ENCODE results near the gene RASL12.

DNA sequence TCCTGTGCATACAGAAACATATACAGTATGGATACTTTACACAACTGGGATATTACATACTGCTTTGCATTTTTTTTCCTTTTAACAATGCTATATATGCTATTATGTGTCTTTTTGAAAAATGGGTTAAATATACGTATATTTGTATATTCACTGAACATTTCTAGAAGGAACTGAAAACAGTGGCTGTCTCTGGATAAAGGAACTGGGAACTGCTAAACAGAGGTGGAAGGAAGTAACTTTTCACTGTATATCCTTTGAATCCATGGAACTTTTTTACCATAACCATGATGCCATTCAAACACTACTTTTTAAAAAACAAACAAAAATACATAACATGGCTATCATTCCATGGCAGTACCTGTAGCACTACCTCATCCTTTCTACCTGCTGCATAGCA is 40.2 kb downstream of the RASL12 start:
- TF ChIP-seq, protein P1, sequence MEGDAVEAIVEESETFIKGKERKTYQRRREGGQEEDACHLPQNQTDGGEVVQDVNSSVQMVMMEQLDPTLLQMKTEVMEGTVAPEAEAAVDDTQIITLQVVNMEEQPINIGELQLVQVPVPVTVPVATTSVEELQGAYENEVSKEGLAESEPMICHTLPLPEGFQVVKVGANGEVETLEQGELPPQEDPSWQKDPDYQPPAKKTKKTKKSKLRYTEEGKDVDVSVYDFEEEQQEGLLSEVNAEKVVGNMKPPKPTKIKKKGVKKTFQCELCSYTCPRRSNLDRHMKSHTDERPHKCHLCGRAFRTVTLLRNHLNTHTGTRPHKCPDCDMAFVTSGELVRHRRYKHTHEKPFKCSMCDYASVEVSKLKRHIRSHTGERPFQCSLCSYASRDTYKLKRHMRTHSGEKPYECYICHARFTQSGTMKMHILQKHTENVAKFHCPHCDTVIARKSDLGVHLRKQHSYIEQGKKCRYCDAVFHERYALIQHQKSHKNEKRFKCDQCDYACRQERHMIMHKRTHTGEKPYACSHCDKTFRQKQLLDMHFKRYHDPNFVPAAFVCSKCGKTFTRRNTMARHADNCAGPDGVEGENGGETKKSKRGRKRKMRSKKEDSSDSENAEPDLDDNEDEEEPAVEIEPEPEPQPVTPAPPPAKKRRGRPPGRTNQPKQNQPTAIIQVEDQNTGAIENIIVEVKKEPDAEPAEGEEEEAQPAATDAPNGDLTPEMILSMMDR (conservative IDR thresholded peaks at IDR 0.05; ENCODE audit: low read length) = no peak
- TF ChIP-seq EZH2phosphoT487 (IDR thresholded peaks at IDR 0.05; ENCODE audit: borderline replicate concordance) = no peak

Measured in Loucy (cell line).